Measurements from ENCODE around the gene KCTD16.

GRCh38 chr5:144166696-144167095 is 4.0 kb upstream of the KCTD16 start:
- TF ChIP-seq CTCF (IDR thresholded peaks at IDR 0.05; ENCODE audit: poor library complexity) (no peak), EZH2 (IDR thresholded peaks at IDR 0.05; ENCODE audit: borderline replicate concordance) (no peak)
